Right atrium auricular region (tissue), 2 donors: ENCODE data around the gene KRT222. TPM values are rescaled to one million over a fixed set of nuclear protein-coding genes. Genes with fewer than 3 reads are reported as not detected.

ENCODE experiments used
- DNase-seq: peaks from one replicate; pipeline ENCODE4 v3.0.0-alpha.2; 2019; ENCODE audit warnings: low spot score
- H3K27ac ChIP-seq, 2 donors: fragments of 200-600 bp; sonication (generic); 1 replicate in 1 of 2; 2 replicates in 1 of 2; pipeline ENCODE4 v1.5.1; 2016 to 2019
- H3K27me3 ChIP-seq, 2 donors: fragments of 200-600 bp; sonication (generic); one replicate each; pipeline versions ENCODE4 v1.5.1 to v1.6.0; 2017 to 2019
- H3K36me3 ChIP-seq: fragments of 200-600 bp; sonication (generic); one replicate; pipeline ENCODE4 v1.5.1; 2016
- H3K4me1 ChIP-seq, 2 donors: fragments of 200-600 bp; sonication (generic); one replicate each; pipeline versions ENCODE4 v1.5.1 to v1.6.0; 2017 to 2019
- H3K4me3 ChIP-seq, 2 donors: fragments of 200-600 bp; sonication (generic); 1 replicate in 1 of 2; 2 replicates in 1 of 2; pipeline ENCODE4 v1.5.1; 2017 to 2019; ENCODE audit warnings: mild to moderate bottlenecking in 1 of 2, moderate library complexity in 1 of 2
- H3K9me3 ChIP-seq, 2 donors: fragments of 200-600 bp; sonication (generic); one replicate each; pipeline ENCODE4 v1.5.1; 2019
- CTCF ChIP-seq, 2 donors: fragments of 200-600 bp; sonication (generic); IDR thresholded peaks; one replicate each; pipeline ENCODE4 v1.5.1; 2019; ENCODE audit warnings: antibody characterized with exemption in 2 of 2
- total RNA-seq, 2 donors: library from RNA; depleted of rRNA; stranded (reverse); fragments of >200 nt; gene quantifications; one replicate each; pipeline ENCODE4 v1.1.0, GENCODE V29; 2016

The KRT222 gene
- total RNA-seq: under 1 TPM in 1 of 2 donors, not detected in 1; 0.94 TPM

DNA sequence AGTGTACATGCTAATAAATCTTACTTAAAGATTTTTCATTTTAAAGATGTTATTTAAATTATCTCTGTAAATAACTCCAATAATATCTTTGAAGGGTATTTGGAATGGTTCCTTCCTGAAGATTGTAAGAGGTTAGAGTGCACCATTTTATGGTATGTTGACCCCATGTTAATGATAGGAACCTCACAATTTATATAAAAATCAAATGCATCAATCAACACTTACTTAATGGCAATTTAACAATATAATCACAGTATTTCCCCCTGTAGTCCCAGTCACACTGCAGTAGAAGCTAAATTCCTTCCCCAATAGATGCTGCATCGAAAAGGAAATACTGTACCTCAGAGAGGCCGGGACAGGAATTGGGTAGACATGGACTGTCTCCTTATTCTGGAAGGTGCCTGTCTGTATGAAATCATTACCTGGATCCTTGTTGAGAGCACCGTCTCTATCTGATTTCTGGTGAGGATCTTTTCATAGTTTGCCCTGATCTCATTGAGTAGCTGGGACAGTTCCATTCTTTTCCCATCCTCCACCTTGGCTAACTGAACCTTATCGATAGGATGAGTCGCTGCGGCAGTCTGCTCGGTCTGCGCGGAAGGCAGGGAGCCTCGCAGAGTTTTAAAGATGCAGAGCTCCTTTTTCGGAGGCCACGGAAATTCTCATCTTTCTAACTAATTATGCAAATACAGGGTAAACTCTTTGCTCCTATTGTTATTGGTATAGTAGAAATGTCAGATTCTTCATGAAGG is at the start of gene KRT222:
KRT222 (minus strand) TSS at position 596 of the 752 bp plus-strand sequence; CDS start at position 518, 78 bp downstream.
- Histone ChIP-seq H3K4me3 (peak within 1 kb of the TSS in 1 of 2 donors; percentile 18), H3K27me3 (no peaks in the 10 kb centered on the region), H3K9me3 (no peaks in the 10 kb centered on the region), H3K4me1 (peaks cover 0 to 7% of the 10 kb centered on the region in 2 donors), H3K27ac (no peak within 1 kb of the TSS), H3K36me3 (no peaks in the 10 kb centered on the region)
- no peak for TF ChIP-seq CTCF (IDR thresholded peaks at IDR 0.05)
- no peak for DNase-seq

DNA sequence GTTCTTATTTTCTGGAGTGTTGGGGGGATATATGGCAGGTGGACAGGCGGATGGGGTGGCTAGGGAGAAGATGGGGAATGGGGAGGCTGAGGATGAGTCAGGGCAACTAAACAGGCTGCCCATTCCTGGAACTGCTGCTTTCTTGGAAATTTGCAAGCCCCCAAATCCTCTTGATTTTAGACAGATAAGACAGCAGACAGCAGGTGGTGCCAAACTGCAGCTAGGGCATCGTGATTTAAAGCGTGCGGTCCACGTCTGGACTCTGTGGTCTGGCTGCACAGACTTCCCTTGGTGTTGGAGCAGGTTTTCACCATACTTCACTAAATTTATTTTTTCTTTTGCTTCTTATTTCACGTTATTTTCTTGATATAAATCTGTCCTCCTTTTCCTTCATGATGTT is 49.5 kb upstream of the KRT222 start:
- no peaks in the 10 kb centered on the region for H3K4me1 ChIP-seq
- DNase-seq: no peak
- H3K4me3 ChIP-seq: no peak overlapping the region
- no peaks in the 10 kb centered on the region for H3K9me3 ChIP-seq
- H3K36me3 ChIP-seq: no peaks in the 10 kb centered on the region
- TF ChIP-seq CTCF (IDR thresholded peaks at IDR 0.05): no peak
- no peaks in the 10 kb centered on the region for H3K27me3 ChIP-seq
- H3K27ac ChIP-seq: no peak overlapping the region

- no peaks in the 10 kb centered on the region for H3K36me3 ChIP-seq
- H3K9me3 ChIP-seq: no peaks in the 10 kb centered on the region
- TF ChIP-seq CTCF (IDR thresholded peaks at IDR 0.05): no peak
- no peaks in the 10 kb centered on the region for H3K27me3 ChIP-seq
- H3K27ac ChIP-seq: no peak overlapping the region
- H3K4me1 ChIP-seq: no peaks in the 10 kb centered on the region
- peak; percentile 83 for DNase-seq
- H3K4me3 ChIP-seq: no peak overlapping the region
These were observed 42.8 kb upstream of the KRT222 start for GRCh38 chr17:40707745-40708144.

DNA sequence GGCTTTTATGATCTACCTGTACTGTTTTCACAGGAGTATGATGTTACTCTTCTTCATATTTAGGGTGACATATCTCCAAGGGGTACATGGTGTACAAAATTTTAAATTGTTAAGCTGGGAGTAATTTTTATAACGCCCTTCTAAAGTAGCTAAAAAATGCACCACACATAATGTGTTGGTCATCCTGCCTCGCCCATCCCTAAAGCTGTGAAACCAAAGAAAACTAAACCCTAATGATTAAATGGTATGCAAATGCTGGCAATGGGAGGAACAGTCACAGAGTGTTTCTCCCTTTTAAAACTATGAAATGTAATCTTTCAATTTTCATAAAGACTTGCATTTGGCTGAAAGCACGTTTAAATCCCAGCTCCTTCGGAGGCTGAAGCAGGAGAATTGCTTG is 40.6 kb upstream of the KRT222 start:
- no peaks in the 10 kb centered on the region for H3K4me1 ChIP-seq
- no peak for TF ChIP-seq CTCF (IDR thresholded peaks at IDR 0.05)
- no peak overlapping the region for H3K27ac ChIP-seq
- H3K27me3 ChIP-seq: no peaks in the 10 kb centered on the region
- H3K4me3 ChIP-seq: no peak overlapping the region
- no peaks in the 10 kb centered on the region for H3K9me3 ChIP-seq
- DNase-seq: no peak
- no peaks in the 10 kb centered on the region for H3K36me3 ChIP-seq

DNA sequence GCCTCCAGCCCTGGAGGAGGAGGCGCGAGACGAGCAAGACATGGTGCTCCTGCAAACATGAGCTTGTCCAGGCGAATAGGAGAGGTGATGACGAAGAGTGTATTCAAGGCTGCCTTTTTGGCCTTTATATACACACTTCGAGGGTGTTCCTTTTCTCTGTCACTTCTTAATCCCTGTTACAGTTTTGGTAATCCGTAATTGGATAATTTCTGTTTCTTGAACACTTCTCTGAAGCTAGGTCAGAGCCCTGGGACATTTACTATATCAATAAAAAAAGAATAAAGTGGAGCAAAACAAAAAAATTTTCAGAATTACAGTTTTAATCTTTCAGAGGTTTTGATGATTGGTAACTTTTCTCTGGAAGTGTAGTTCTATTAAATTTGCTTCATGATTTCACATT is 38.7 kb upstream of the KRT222 start, which contains the start of gene KRT24:
KRT24 (minus strand) TSS at position 101 of the 400 bp plus-strand sequence; CDS start at position 42, 59 bp downstream.
- Histone ChIP-seq H3K36me3 (no peaks in the 10 kb centered on the region), H3K27me3 (no peaks in the 10 kb centered on the region), H3K4me3 (no peak within 1 kb of the TSS), H3K4me1 (no peaks in the 10 kb centered on the region), H3K9me3 (no peaks in the 10 kb centered on the region), H3K27ac (no peak within 1 kb of the TSS)
- TF ChIP-seq CTCF (IDR thresholded peaks at IDR 0.05): no peak
- DNase-seq: no peak
